Loucy (cell line): ENCODE data around the gene SLU7.

Source experiments
- CTCF ChIP-seq: fragments of 200-600 bp; sonication (generic); conservative IDR thresholded peaks from 2 replicates; pipeline ENCODE4 v1.5.1; 2014; ENCODE audit warnings: mild to moderate bottlenecking, antibody characterized with exemption, low read length
- EZH2phosphoT487 ChIP-seq: fragments of 200-600 bp; IDR thresholded peaks from 2 replicates; pipeline ENCODE4 v1.6.1; 2018; ENCODE audit warnings: antibody characterized with exemption, mild to moderate bottlenecking, moderate library complexity, borderline replicate concordance

GRCh38 chr5:160437271-160437670 lies 18.4 kb upstream of the SLU7 start:
- TF ChIP-seq CTCF, result no peak
- no peak for TF ChIP-seq EZH2phosphoT487
